ENCODE results near the gene COQ3. TPM values are rescaled to one million over a fixed set of nuclear protein-coding genes. Genes with fewer than 3 reads are reported as not detected.

The COQ3 gene, protein sequence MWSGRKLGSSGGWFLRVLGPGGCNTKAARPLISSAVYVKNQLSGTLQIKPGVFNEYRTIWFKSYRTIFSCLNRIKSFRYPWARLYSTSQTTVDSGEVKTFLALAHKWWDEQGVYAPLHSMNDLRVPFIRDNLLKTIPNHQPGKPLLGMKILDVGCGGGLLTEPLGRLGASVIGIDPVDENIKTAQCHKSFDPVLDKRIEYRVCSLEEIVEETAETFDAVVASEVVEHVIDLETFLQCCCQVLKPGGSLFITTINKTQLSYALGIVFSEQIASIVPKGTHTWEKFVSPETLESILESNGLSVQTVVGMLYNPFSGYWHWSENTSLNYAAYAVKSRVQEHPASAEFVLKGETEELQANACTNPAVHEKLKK
- 10 to 100 TPM in 3 of 5 donors, 1 to 10 TPM in 2; 9.4 to 12.2 (median 11.0) TPM for polyA plus RNA-seq (ENCODE audit: insufficient read depth in 1 of 5, insufficient read length in 5 of 5, low replicate concordance in 1 of 5)
- long read RNA-seq, donor 1, transcript COQ3-201 (7 exons, 1,335 nt), result major isoform, 6 of 6 reads
- long read RNA-seq, donor 1, partial matches to known transcripts, result 0 of 6 reads
- long read RNA-seq, donor 1, other reads (novel, unspliced or antisense), result 0 of 6 reads
- long read RNA-seq, donor 2, partial matches to known transcripts, result 0 of 4 reads
- long read RNA-seq, donor 2, other reads (novel, unspliced or antisense), result 0 of 4 reads
- long read RNA-seq, donor 3, transcript COQ3-201 (7 exons, 1,335 nt), result major isoform, 5 of 5 reads
- long read RNA-seq, donor 3, partial matches to known transcripts, result 0 of 5 reads
- long read RNA-seq, donor 3, other reads (novel, unspliced or antisense), result 0 of 5 reads
- long read RNA-seq, donor 4, partial matches to known transcripts, result 0 of 1 reads
- long read RNA-seq, donor 4, other reads (novel, unspliced or antisense), result 0 of 1 reads
- long read RNA-seq, donor 5, transcript COQ3-201 (7 exons, 1,335 nt), result major isoform, 8 of 8 reads
- long read RNA-seq, donor 5, partial matches to known transcripts, result 0 of 8 reads
- long read RNA-seq, donor 5, other reads (novel, unspliced or antisense), result 0 of 8 reads
- long read RNA-seq, donor 6, transcript COQ3-201 (7 exons, 1,335 nt), result major isoform, 7 of 7 reads
- long read RNA-seq, donor 6, partial matches to known transcripts, result 0 of 7 reads
- long read RNA-seq, donor 6, other reads (novel, unspliced or antisense), result 0 of 7 reads
- long read RNA-seq, donor 7, transcript COQ3-201 (7 exons, 1,335 nt), result major isoform, 7 of 7 reads
- long read RNA-seq, donor 7, partial matches to known transcripts, result 0 of 7 reads
- long read RNA-seq, donor 7, other reads (novel, unspliced or antisense), result 0 of 7 reads
- long read RNA-seq, donor 8, partial matches to known transcripts, result 0 of 3 reads
- long read RNA-seq, donor 8, other reads (novel, unspliced or antisense), result 0 of 3 reads

DNA sequence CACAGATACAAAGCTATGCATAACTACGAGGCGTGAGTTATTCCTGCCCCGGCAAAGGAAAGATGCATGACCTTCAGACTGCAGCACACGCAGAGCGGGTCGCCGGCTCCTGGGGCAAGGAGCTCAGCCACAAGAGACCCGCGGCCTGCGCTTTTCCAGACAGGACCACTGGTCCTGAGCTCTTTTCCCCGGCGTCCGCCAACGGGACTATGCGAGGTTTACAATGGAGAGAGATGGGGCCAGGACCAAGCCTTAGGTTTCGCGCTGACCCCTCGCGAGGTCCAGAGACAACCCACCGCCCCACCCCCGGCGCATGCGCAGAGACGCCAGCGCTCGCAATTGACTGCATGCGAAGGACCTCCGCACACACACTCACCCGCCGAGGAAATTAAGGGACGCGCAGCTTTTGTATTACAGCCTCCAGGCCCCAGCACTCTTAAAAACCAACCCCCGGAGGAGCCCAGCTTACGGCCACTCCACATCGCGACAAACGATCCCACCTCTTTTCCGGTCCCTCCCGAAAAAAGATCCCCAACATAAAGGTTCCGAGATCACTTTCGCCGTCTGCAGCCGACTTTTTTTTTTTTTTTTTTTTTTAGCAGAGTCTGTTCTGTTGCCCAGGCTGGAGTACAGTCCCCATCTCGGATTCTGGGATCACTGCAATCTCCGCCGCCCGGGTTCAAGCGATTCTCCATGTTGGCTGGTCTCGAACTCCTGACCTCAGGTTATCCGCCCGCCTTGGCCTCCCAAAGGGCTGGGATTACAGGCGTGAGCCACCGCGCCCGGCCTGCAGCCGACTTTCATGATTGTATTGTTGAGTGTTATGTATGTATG is at the start of gene COQ3:
COQ3 (minus strand) TSS at position 498 of the 834 bp plus-strand sequence; CDS start at position 482, 16 bp downstream.
- DNase-seq, result peak; percentile 83 to 87

DNA sequence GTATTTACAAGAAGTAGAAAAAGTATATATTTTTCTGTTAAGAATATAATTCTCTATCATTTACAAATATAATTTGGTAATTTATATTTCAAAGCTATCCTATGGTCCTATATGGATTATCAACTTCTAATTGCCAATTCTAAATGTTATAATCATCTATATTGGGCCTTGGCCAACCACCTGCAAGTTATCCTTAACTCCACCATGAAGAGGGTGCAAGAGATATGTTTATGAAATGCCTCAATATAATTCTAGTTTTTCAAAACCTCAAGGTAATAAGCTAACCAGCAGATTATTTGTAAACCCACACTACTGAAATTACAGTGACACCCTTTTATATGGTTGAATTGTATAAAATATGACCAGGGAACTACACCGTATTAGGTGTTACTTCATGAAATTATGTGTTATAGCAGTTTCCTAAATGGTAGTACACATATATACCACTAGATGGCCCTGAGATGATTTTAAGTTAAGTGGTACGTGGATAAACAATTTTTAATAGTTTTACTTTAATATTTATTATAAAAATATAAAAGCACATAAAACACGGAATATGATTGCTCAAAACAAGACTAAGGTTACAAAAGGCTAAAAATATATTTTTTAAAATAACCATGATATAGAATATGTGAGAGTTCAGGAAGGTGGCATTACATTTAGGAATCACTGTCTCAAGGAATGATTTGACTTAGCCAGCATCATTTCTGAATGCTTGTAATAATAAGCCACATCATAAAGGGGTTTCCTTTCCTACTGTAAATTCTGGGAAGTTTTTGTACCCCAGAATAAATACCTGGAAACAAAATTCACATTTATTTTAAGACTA is 40.9 kb upstream of the COQ3 start:
- peak; percentile 6 to 9 for DNase-seq

DNA sequence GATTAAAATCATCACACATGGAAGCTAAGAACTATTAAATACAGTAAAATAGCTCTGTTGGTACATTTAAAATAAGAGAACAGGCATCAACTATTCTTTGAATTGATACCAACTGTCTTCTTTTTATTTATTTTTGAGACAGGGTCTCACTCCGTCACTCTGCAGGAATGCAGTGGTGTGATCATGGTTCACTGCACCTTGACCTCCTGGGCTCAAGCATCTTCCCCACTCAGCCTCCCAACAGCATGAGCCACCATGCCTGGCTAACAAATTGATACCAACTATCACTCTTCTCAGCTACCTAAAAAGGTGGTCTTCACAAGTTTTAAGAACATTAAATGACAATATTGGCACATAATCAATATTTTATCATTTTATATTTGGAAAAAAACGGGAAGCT is 38.9 kb upstream of the COQ3 start:
- DNase-seq, result no peak

DNA sequence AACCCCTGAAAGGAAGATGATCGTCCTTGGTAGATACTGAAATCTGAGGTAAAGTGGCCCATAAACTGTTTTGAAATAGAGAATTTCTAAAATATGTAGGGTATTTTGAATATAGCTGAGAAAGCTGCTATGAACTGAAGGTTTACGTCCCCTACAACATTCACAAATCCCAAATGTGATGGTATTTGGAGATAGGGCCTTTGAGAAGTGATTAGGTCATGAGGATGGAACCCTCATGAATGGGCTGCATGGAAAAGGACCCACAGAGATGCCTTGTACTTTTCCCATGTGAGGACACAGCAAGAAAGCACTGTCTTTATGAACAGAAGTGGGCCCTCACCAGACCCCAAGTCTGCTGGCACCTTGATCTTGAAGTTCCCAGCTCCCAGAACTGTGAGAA is 37.9 kb upstream of the COQ3 start:
- no peak for DNase-seq

DNA sequence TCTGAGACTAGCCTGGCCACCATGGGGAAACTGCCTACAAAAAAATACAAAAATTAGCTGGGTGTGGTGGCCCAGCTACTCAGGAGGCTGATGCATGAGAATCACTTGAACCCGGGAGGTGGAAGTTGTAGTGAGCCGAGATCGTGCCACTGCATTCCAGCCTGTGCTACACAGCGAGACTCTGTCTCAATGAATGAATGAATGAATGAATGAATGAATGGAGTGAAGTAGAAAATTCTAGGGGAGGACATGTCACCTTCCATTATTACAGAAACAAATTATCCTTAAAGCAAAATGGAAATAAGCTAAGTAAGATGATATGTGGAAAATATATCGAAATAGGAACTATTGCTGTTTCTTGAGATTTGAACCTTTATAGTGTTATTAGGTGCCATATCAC is 34.0 kb upstream of the COQ3 start:
- DNase-seq, result no peak

DNA sequence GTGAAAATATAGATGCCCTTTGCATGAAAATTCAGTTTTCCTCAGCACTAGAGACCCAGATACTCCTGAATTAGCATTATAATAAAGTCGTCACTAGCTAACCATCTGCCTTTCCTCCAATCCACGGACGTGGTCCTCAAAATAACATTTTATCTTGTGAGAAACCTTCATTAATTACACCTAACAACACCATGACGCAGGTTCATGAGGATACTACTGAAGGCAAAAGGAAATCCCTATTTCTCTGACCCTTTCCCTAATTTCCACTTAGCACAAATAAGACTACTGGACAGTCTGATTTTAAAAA is 32.4 kb upstream of the COQ3 start:
- DNase-seq, result no peak

DNA sequence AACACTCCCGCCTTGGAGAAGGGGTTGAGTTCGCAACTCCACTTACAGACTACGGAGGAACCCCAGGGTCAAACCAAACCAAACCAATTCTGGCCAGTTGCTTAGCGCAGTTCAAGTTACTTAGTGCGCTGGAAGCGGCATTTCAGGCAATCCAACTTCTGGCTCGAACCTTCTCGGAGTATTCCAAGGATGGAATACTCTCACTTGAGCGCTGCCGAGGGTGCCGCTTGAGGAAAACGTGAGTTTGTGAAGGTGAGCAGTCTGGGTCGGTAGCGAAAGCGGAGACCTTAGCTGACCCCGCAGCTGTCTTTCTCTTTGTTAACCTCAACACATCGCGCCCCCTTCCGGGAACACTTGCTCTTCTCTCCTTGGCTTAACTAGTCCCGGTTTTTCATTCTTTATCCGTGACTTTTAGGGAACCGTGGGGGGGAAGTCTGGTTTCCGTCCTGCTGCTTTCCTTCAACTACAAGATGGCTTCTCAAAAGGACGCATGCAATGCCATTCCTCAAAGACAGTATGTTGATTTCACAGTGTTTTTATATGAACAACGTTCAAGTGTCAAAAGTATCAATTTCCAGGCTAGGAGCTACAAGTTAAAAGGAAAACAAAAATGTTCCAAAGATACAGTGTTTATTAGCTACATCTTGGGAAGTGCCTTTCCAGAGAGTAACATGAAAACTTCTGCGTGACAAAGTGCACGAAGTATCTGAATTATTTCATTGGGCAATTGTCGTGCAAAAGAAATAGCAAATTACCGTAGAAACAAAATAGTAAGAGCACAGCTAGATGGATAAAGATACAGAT is 31.9 kb upstream of the COQ3 start:
- peak in 1 of 2 donors; percentile 89 for DNase-seq

DNA sequence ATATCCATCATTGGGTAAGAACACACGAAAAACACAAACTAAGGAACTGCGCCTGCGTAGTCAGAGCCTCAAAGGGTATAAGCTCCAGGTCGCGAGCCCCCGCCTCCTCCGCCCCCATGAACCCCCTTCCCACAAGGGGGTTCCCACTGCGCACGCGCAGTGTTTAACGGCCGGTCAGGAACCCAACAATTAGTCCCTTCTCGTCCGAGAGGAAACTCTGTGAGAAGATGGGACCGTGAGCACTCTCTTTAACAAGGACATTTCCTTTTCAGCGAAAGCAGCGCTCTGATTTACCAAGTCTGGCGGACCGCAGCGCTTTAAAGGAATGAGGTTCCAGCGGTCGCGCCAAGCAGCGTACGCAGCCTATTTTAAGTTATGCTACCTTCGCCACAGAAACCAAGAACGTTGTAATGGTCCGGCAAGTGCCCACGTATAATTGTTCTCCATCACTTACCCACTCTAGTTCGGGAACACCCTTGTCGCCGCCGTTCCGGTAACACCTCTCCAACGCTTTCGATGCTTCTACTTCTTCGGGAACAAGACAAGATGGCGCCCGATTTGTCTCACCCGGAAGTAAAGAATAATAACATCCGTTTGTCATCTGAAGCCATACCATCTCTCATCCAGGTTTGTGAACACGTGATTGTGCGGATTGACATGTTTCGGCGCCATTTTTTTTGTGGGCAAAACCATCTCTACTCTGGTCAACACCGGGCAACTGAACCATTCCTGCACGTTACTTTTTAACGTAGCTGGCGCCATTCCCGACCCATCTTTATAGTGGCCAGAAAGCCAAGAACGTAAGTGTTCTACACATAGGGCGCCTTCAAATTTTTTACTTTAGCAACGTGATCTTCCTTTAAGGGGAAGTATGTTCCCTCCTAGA is 31.0 kb upstream of the COQ3 start, which contains the start of gene PNISR:
PNISR (minus strand) TSS at position 548 of the 886 bp plus-strand sequence. CDS start 10,649 bp downstream, outside the sequence.
- peak; percentile 97 to 98 for DNase-seq

DNA sequence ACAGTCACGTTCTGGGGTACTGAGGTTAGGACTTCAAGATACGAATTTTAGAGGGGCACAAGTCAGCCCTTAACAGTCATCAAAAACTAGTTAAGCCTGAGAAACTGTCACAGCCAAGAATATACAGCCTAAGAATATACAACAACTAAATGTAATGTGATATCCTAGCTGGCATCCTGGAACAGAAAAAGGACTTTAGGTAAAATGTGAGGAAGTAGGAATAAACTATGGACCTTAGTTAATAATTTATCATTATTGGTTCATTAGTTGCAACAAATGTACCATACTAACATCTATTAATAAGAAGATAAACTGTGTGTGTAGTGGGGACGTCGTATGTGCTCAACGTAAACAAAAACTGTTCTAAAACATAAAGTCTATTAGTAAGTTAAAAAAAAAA is 30.0 kb upstream of the COQ3 start:
- DNase-seq, result no peak

DNA sequence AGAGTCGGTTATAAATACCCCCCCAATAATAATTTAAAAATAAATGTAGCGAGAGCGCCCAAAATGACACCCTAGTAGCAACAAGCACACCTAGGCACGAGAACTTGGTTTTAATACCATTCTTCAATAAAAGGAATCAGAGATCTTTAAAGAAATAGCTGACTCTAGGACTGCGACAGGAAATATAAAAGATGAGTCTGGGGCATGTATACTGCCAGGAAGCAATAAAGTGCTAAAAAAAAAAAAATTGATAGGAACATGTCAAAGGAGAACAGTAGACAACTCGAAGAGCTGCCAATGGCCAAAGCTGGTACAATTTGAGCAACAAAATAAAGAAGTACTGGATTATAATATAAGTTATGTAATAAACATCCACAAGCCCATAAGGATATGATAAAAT is 28.9 kb upstream of the COQ3 start:
- no peak for DNase-seq

DNA sequence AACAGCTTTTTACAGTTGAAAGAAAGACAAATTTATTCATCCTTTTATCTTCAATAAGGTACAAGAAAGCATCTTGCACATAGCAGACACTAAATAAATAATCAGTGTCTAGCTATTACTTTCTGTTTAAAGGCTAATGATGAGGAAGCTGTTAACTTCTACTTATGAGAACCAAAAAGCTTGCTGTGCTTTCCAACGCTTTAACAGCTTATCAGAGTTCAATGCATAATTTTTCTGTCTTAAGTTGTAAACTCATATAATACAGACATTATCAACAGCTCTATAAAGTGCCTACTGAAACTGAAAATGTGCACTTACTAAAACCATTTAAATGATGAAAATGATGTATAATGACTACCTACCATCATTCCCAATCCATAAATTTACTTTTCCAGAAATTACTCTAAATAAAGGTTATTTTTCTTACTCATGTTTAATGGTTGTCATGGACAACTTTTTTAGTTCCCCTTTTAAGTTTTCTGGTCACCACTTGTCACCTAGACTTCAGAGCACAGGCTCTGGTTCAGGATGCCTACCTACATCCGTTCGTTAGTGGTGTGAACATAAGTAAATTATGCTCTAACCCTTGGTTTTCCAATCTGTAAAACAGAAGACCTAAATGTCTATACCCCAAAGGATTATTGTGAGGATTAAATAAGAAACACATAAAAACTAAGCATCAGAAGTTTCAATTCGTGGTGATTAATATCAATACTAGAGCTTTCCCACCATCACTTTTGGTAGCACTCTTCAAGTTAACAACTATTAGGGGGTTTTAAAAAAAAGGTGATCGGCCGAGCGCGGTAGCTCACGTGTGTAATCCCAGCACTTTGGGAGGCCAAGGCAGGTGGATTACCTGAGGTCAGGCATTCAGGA is 23.1 kb upstream of the COQ3 start:
- no peak for DNase-seq

DNA sequence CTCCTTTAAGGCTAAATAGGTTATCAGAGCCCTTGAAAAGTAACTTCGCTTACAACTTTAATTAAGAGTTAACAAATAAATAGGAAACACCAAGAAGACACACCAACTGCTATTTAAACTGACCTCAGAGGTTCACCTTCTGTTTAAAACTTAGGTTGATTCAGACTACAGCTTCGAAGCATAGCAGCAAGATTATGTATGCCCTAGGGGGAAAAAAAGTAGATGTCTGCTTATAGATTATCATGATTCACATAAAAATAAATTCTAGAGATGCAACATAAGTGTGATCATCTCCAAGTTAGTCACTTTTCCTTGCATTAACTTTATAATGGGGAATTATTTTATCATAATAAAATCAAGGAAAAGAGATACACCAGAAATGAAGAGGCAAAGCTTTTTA is 22.2 kb upstream of the COQ3 start:
- DNase-seq, result no peak

DNA sequence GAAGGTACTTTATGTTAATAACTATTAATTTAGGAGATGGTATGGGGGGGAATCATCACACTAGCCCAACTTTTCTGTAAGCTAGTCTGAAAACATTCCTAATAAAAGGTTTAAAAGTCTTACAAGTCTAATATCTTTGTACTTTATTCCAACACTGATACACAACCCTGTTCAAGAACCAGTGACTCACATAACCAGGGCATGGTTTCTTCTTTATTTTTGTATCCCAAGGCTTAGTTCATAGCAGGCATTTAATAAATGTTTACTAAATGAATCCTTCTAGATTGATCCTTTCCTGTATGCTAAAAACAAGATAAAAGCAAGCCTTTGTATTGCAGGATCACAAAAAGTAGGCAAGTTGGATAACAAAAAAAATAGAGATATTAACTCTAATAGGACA is 21.5 kb upstream of the COQ3 start:
- DNase-seq, result no peak

DNA sequence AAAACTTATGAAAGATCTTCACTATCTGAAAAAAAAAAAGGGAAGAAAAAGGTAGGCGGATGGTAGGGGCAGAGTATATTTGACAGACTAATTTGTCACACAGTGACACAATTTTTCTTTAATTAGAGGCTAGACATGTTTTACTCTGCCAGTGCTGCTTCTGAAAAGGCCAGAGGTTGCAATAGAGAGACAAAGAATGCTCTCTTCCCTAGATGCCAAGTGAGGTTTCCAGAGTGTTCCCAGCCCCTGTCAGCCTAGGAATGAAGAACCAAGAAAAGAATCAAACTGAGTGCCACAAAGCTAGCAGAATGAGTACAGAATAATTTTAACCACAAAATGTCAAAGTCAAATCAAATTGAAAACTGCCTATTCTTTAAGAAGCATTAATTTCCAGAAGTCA is 18.1 kb upstream of the COQ3 start:
- DNase-seq, result no peak

DNA sequence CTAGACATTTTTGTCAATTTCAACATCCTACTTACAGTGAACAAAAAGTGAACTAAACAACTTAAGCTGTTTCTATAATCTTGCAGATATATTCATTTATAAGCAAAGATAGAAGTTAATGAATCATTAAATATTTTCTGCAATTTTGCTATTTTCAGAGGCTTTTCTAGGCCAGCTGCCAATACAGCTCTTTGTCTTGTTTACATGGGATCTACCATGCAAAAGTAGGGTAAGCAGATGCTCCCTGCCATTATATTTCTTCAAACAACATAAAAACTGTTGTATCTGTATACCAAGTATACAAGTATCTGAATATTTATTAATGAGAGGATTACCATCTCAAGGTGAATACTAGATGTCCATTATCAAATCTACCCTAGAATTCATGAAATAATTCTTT is 15.7 kb upstream of the COQ3 start:
- no peak for DNase-seq

DNA sequence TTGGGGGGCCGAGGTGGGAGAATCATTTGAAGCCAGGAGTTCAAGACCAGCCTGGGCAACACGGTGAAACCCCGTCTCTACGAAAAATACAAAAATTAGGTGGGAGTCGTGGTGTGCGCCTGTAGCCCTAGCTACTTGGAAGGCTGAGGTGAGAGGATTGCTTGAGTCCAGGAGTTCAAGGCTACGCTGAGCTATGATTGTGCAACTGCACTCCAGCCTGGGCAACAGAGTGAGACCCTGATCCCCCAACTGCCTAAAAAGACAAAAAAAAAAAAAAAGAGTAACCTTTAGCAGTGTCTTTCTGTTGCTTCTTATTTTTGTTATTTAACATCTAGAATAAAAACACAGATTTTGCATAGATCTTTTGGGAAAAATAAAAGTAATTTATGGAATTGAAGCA is 13.1 kb upstream of the COQ3 start:
- no peak for DNase-seq

DNA sequence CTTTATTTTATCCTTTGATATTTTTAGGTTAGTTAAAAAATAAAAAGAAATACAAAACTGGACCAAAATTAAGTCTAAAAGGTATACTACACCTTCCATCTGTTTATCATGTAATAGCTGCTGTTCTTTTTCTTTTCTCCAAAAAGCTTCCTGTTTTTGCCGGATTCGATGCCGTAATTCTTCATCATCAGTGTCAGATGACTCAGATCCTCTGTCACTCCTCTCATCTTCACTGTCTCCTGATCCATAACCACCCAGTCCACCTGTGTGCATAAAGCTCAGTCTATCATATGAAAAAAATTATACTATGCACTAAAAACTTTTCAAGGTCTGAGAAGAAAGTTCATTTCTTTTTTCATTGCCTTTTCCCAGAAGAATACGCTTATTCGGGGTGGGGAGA is 8.5 kb upstream of the COQ3 start:
- no peak for DNase-seq

Measured in right lung (tissue), 10 donors.